ENCODE results near the gene PCDHGB5.

Gene PCDHGB5

GRCh38 chr5:141440341-141440740, 42.6 kb downstream of the PCDHGB5 start:
- DNase-seq (ENCODE audit: low read depth in 3 of 3), result no peak

DNA sequence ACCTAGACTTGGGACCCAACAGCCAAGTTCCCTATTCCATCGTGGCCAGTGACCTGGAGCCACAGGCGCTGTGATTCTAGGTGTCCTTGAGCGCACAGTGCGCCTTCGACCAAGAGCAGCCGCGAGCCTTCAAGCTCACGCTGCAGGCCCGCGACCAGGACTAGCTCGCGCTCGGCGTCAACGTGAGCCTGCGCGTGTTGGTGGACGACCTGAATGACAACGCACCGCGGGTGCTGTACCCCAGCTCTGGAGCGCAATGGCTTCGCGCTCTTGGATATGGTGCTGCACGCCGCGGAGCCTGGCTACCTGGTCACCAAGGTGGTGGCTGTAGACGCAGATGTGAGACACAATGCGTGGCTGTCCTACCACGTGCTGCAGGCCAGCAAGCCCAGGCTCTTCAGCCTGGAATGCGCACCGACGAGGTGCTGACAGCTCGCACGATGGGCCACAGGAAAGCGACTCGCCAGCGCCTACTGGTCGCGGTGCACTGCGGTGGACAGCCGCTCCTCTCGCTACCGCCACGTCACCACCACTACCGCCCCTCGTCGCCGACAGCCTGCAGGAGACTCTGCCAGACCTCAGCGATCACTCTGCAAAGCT, 43.9 kb downstream of the PCDHGB5 start:
- DNase-seq (ENCODE audit: low read depth in 3 of 3), result no peak

All from stimulated activated CD4-positive, alpha-beta T cell treated with anti-CD3 and anti-CD28 coated beads, TNF-alpha, amount 100 ng/mL, for 24 hours (primary cell).